SU-DHL-6 (cell line): ENCODE data around the gene DPP6.
"Not testable (repeated sequence)": the region's sequence is repeated elsewhere in the genome, so short reads cannot be mapped to it uniquely, and the experiment has no call there.

Source experiments
- H2AFZ ChIP-seq: fragments of 200-600 bp; sonication (generic); 2 replicates; pipeline ENCODE4 v1.6.1; 2014; ENCODE audit warnings: low read depth, mild to moderate bottlenecking, moderate library complexity, mixed read lengths, antibody characterized with exemption, low read length; ENCODE audit not compliant: severe bottlenecking
- H3F3A ChIP-seq: fragments of 200-600 bp; shearing (Covaris generic); 2 replicates; pipeline ENCODE4 v1.6.0; 2016; ENCODE audit warnings: antibody characterized with exemption, mild to moderate bottlenecking; ENCODE audit not compliant: insufficient read depth
- H3K27ac ChIP-seq: fragments of 200-600 bp; sonication (generic); 2 replicates; pipeline ENCODE4 v1.5.1; 2016; ENCODE audit warnings: low read depth, mild to moderate bottlenecking, low read length, moderate library complexity, mixed read lengths
- H3K27me3 ChIP-seq: fragments of 200-600 bp; sonication (generic), shearing (Covaris generic); 2 replicates; pipeline ENCODE4 v1.6.0; 2014; ENCODE audit warnings: mild to moderate bottlenecking, low read length
- H3K36me3 ChIP-seq: fragments of 200-600 bp; sonication (generic); 2 replicates; pipeline ENCODE4 v1.6.1; 2014; ENCODE audit warnings: mild to moderate bottlenecking, low read length, mixed read lengths
- H3K4me2 ChIP-seq: fragments of 300-600, 200-600 bp; shearing (Covaris generic), sonication (generic); 2 replicates; pipeline ENCODE4 v1.6.0; 2014; ENCODE audit warnings: low read length, low read depth, mild to moderate bottlenecking; ENCODE audit not compliant: poor library complexity, severe bottlenecking
- H3K4me3 ChIP-seq: fragments of 200-600 bp; sonication (generic); 2 replicates; pipeline ENCODE4 v1.5.1; 2014; ENCODE audit warnings: antibody characterized with exemption, low read length, mild to moderate bottlenecking, mixed read lengths; ENCODE audit not compliant: insufficient read depth, poor library complexity, severe bottlenecking
- H3K79me2 ChIP-seq: fragments of 200-600 bp; sonication (generic); 2 replicates; pipeline ENCODE4 v1.6.1; 2014; ENCODE audit warnings: mild to moderate bottlenecking, low read length, moderate library complexity; ENCODE audit not compliant: insufficient read depth
- H3K9ac ChIP-seq: fragments of 200-600 bp; sonication (generic); 2 replicates; pipeline ENCODE4 v1.7.0; 2014; ENCODE audit warnings: mild to moderate bottlenecking, low read length
- H3K9me2 ChIP-seq: fragments of 200-600 bp; sonication (generic); replicated peaks from 2 replicates; pipeline ENCODE4 v1.6.1; 2014; ENCODE audit warnings: low read length; ENCODE audit not compliant: insufficient read depth
- H3K9me3 ChIP-seq: fragments of 200-600 bp; sonication (generic); 2 replicates; pipeline ENCODE4 v1.6.1; 2014; ENCODE audit warnings: low read length, mixed read lengths; ENCODE audit not compliant: insufficient read depth
- H4K20me1 ChIP-seq: fragments of 200-600 bp; sonication (generic); 2 replicates; pipeline ENCODE4 v1.6.1; 2014; ENCODE audit warnings: low read depth, mild to moderate bottlenecking, antibody characterized with exemption, low read length, moderate library complexity, mixed read lengths

DPP6 gene

DNA sequence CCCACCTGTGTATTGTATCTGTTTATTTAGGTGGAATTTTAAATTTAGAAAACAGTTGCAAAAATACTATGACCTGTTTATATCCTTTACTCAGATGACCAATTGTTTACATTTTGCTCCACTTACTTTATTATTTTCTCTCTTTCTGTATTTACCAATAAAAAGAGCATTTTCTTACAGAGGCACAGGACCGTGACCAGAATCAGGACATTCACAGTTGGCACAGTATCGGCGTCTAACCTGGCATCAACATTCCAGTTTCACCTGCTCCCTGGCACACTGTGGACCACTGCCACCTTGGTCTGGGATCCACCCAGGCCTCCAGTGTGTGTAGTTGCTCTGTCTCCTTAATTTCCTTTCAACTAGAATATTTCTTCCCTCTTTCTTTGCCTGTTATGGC, 39.9 kb downstream of the DPP6 start:
- not testable (repeated sequence) for H4K20me1 ChIP-seq, H3K79me2 ChIP-seq, H3K9ac ChIP-seq, H3K9me3 ChIP-seq, H3K27me3 ChIP-seq, H3K4me3 ChIP-seq, H3K9me2 ChIP-seq, H3K36me3 ChIP-seq, H3K4me2 ChIP-seq, H3F3A ChIP-seq, H3K27ac ChIP-seq, H2AFZ ChIP-seq

DNA sequence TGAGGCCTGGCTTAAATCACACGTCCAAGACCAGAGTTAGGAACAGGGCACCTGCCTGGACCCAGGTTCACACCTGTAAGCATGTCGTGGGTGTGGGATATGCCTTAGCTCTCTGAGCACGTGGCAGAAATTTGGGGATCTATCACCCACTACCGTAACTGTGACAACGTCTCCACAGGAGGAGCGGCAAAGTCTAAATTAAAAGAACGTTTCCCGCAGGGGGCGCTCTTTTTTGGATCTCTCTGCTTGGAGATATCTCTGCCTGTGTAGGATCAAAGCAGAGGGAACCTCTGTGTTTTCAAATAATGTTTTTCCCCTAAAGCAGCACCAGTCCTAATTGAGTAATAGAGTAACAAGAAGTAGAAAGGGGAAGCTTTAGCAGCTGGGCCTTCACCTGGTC, 43.0 kb downstream of the DPP6 start:
- not testable (repeated sequence) for H3K4me2 ChIP-seq, H3K9me2 ChIP-seq, H3K9me3 ChIP-seq, H3K36me3 ChIP-seq, H3K4me3 ChIP-seq, H3F3A ChIP-seq, H2AFZ ChIP-seq, H3K9ac ChIP-seq, H3K79me2 ChIP-seq, H3K27me3 ChIP-seq, H3K27ac ChIP-seq, H4K20me1 ChIP-seq

DNA sequence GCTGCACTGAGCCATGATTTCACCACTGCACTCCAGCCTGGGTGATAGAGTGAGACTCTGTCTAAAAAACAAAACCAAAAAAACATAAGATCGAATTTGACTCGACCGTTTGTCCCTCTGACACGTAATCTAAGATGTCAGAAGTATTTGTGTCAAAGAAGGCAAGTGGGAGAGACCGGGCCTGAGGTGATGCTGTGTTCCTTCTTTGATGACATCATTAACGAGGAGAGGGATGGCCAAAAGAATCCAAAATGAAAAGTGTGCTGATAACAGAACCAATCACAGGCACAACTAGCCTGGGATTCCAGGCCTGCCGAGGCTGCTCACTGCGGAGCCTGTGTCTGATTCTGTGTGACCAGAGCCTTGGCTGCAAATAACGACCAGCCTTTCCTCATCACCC, 52.9 kb downstream of the DPP6 start:
- not testable (repeated sequence) for H3K4me3 ChIP-seq, H3K4me2 ChIP-seq, H3K27me3 ChIP-seq, H3K79me2 ChIP-seq, H3K9me2 ChIP-seq, H4K20me1 ChIP-seq, H3K36me3 ChIP-seq, H2AFZ ChIP-seq, H3K27ac ChIP-seq, H3F3A ChIP-seq, H3K9ac ChIP-seq, H3K9me3 ChIP-seq

DNA sequence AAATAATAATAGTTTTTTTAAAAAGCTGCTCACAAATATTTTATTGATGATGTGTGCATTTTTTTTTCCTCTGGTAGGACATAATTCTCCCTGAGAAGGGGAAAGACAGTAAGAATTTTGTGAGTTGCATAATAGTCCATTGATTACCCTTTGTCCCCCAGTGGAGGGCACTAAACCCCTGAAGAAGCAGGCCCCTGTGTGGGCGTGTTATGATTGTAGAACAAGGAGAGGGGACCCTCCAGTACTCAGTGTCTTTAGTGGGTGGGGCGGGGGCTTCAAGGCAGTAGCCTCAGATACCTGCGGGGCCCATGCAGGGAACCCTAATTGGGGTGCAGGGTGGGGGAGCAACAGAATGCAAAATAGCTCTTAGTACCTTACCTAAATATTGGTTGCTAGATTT, 57.4 kb downstream of the DPP6 start:
- not testable (repeated sequence) for H3K79me2 ChIP-seq, H3K9me3 ChIP-seq, H3K4me3 ChIP-seq, H3K27me3 ChIP-seq, H3K4me2 ChIP-seq, H3F3A ChIP-seq, H2AFZ ChIP-seq, H3K27ac ChIP-seq, H3K36me3 ChIP-seq, H3K9ac ChIP-seq, H3K9me2 ChIP-seq, H4K20me1 ChIP-seq

DNA sequence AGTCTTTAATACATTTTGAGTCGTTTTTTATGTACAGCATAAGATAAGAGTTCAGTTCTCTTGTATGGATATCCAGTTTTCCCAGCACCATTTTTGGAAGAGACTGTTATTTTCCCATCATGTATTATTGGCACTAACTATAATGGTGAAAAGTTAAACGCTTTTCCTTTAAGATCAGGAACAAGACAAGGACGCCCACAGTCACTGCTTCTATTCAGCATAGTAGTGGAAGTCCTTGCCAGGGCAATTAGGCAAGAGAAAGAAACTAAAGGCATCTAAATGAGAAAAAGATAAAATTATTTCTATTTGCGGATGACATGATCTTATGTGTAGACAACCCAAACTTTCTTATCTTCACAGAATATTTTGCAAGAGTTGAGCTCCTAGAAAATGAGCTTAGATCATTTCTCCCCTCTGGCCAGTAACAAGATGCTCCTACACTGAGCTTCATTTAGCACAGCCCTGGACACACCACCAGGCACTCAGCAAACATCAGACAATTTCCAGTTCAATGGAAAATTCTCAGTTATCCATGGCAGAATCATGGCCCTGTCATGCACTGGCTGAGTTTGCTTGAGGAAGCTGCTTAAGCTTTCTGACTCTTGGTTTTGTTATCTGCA, 61.6 kb downstream of the DPP6 start:
- not testable (repeated sequence) for H3K36me3 ChIP-seq, H3K4me2 ChIP-seq, H3K27me3 ChIP-seq, H3K9me2 ChIP-seq, H3K9me3 ChIP-seq, H3K27ac ChIP-seq, H3F3A ChIP-seq, H2AFZ ChIP-seq, H3K79me2 ChIP-seq, H3K4me3 ChIP-seq, H4K20me1 ChIP-seq, H3K9ac ChIP-seq

DNA sequence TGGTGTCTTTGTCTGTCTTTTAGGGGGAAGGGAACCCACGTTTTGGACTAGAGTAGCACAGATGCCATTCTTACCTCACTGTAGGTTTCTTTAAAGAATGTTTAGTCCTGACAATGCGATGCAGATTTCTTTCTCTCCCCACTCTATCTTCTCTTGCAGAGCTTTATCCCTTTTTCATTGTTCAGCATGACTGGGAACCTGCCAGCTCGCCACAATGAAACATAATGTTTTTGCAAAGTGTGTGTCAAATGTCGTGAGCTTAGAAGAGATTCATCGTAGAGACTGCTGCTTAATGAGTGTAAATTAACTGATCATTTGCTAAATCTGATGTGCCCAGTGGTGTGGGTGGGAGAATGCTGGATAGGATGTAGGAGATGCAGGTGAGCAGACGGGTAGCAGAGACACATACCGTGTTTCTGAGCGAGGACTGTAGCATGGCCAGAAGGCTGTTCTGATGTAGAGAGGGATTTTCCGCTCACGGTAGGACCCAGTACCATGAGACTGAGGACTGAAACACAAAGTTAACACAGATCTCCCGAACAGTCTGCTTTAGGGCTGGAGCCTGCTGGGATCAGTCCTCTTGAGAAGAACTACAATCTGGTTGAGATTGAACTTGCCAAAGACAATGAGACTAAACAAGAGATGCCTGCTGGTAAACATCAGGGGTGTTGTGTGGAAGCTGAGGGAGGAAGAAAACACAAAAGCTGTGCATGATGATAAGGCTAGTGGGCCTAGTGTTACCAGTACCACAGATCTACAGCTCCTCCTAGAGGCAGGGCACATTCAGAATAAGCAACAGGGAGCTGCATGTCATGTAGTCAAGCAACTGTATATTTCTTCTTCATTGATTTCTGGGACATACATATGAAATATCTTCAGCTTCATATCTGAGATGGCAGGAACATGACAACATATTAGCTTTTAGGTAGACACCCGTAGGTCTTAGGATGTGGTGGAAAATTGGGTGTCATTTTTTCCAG, 65.5 kb downstream of the DPP6 start:
- not testable (repeated sequence) for H3K9me2 ChIP-seq, H3K9ac ChIP-seq, H3K36me3 ChIP-seq, H3K27me3 ChIP-seq, H2AFZ ChIP-seq, H3K9me3 ChIP-seq, H3K79me2 ChIP-seq, H3F3A ChIP-seq, H3K4me3 ChIP-seq, H3K27ac ChIP-seq, H4K20me1 ChIP-seq, H3K4me2 ChIP-seq

DNA sequence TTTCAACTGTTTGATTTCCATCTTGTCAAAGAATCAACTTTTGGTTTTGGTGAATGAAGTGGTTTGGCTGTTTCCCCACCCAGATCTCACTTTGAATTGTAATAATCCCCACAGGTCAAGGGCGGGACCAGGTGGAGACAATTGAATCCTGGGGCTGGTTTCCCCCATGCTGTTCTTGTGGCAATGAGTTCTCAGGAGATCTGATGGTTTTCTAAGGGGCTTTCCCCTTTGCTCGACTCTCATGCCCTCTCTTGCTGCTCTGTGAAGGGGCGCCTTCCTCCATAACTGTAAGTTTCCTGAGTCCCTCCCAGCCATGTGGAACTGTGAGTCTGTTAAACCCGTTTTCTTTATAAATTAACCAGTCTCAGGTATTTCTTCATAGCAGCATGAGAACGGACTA, 68.6 kb downstream of the DPP6 start:
- not testable (repeated sequence) for H3K9ac ChIP-seq, H3K9me2 ChIP-seq, H3K36me3 ChIP-seq, H3F3A ChIP-seq, H3K4me3 ChIP-seq, H3K4me2 ChIP-seq, H3K9me3 ChIP-seq, H3K79me2 ChIP-seq, H3K27ac ChIP-seq, H2AFZ ChIP-seq, H4K20me1 ChIP-seq, H3K27me3 ChIP-seq

DNA sequence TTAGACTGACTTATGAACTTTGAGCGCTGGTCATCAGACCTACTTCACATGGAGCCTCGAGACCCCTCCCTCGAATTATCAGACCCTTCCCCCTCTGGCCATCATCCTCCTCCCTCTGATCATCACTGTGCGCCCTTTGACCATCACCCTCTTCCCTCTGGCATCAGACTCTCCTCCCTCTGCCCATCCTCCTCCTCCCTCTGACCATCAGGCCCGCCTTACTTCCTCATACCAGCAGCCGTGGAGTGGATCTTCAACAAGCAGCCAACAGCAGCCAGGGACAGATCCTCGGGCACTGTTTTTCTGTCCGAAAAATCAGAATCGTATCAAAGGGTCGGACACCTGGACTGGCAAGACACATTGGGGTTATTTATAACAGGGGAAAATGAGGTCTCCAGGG, 70.5 kb downstream of the DPP6 start:
- not testable (repeated sequence) for H3K36me3 ChIP-seq, H4K20me1 ChIP-seq, H3K4me3 ChIP-seq, H2AFZ ChIP-seq, H3K9me3 ChIP-seq, H3K9ac ChIP-seq, H3K79me2 ChIP-seq, H3K9me2 ChIP-seq, H3F3A ChIP-seq, H3K27me3 ChIP-seq, H3K4me2 ChIP-seq, H3K27ac ChIP-seq
